Lower leg skin (tissue), 3 donors: ENCODE results near the gene GIMAP5.

Source experiments
- POLR2A ChIP-seq, 2 donors: fragments of 450-650 bp; IDR thresholded peaks; one replicate each; pipeline ENCODE4 v1.6.1; 2016 to 2017; ENCODE audit warnings: antibody characterized with exemption in 2 of 2, mild to moderate bottlenecking in 1 of 2, moderate library complexity in 1 of 2
- TF ChIP-seq, protein P1 (sequence below), 3 donors: fragments of 450-650 bp; IDR thresholded peaks; one replicate each; pipeline ENCODE4 v1.5.1; 2016; ENCODE audit warnings: antibody characterized with exemption in 3 of 3, mild to moderate bottlenecking in 3 of 3, moderate library complexity in 2 of 3

- TF ChIP-seq, protein P1, sequence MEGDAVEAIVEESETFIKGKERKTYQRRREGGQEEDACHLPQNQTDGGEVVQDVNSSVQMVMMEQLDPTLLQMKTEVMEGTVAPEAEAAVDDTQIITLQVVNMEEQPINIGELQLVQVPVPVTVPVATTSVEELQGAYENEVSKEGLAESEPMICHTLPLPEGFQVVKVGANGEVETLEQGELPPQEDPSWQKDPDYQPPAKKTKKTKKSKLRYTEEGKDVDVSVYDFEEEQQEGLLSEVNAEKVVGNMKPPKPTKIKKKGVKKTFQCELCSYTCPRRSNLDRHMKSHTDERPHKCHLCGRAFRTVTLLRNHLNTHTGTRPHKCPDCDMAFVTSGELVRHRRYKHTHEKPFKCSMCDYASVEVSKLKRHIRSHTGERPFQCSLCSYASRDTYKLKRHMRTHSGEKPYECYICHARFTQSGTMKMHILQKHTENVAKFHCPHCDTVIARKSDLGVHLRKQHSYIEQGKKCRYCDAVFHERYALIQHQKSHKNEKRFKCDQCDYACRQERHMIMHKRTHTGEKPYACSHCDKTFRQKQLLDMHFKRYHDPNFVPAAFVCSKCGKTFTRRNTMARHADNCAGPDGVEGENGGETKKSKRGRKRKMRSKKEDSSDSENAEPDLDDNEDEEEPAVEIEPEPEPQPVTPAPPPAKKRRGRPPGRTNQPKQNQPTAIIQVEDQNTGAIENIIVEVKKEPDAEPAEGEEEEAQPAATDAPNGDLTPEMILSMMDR (IDR thresholded peaks at IDR 0.05): no peak
- no peak for TF ChIP-seq POLR2A (IDR thresholded peaks at IDR 0.05)
These were observed 7.9 kb downstream of the GIMAP5 start for GRCh38 chr7:150745086-150745485.
